T-helper 9 cell (primary cell): Measurements from ENCODE around the gene ZC3H18.

ENCODE experiments used
- DNase-seq: peaks from one replicate; pipeline ENCODE4 v3.0.0-alpha.2; 2020

Gene ZC3H18

GRCh38 chr16:88533381-88533917 lies 36.8 kb upstream of the ZC3H18 start:
- no peak for DNase-seq

- DNase-seq = peak; percentile 67
These were observed 36.1 kb upstream of the ZC3H18 start for GRCh38 chr16:88533932-88534637.

GRCh38 chr16:88534638-88535190 lies 35.5 kb upstream of the ZC3H18 start:
- no peak for DNase-seq

GRCh38 chr16:88535191-88535856 lies 34.9 kb upstream of the ZC3H18 start:
- DNase-seq = no peak

- DNase-seq = no peak
These were observed 34.4 kb upstream of the ZC3H18 start for GRCh38 chr16:88535857-88536222.

GRCh38 chr16:88536510-88536909 lies 33.7 kb upstream of the ZC3H18 start:
- DNase-seq = no peak

- DNase-seq = no peak
These were observed 33.0 kb upstream of the ZC3H18 start for GRCh38 chr16:88536971-88537751.

- no peak for DNase-seq
These were observed 32.3 kb upstream of the ZC3H18 start for GRCh38 chr16:88537859-88538258.

GRCh38 chr16:88538366-88539060 lies 31.7 kb upstream of the ZC3H18 start:
- DNase-seq = no peak

- no peak for DNase-seq
These were observed 30.9 kb upstream of the ZC3H18 start for GRCh38 chr16:88539261-88539651.

- no peak for DNase-seq
These were observed 30.4 kb upstream of the ZC3H18 start for GRCh38 chr16:88539652-88540345.

GRCh38 chr16:88540346-88540977 lies 29.7 kb upstream of the ZC3H18 start:
- no peak for DNase-seq

- DNase-seq = no peak
These were observed 28.2 kb upstream of the ZC3H18 start for GRCh38 chr16:88541831-88542616.

- no peak for DNase-seq
These were observed 26.9 kb upstream of the ZC3H18 start for GRCh38 chr16:88543230-88543813.

GRCh38 chr16:88545781-88546180 lies 24.4 kb upstream of the ZC3H18 start:
- DNase-seq = no peak

- DNase-seq = no peak
These were observed 21.9 kb upstream of the ZC3H18 start for GRCh38 chr16:88548131-88548874.

- DNase-seq = no peak
These were observed 21.2 kb upstream of the ZC3H18 start for GRCh38 chr16:88548985-88549384.

GRCh38 chr16:88549671-88550245 lies 20.4 kb upstream of the ZC3H18 start:
- DNase-seq = no peak

GRCh38 chr16:88550246-88550661 lies 19.9 kb upstream of the ZC3H18 start:
- no peak for DNase-seq
